SK-N-SH (cell line): ENCODE data around the gene C20orf204. TPM values are rescaled to one million over a fixed set of nuclear protein-coding genes. Genes with fewer than 3 reads are reported as not detected.

ENCODE experiments used
- CTCF ChIA-PET: fragments of 300-600, 350-600 bp; formaldehyde crosslinking; extraction: SDS; loops from one replicate; lab custom pipeline; 2021; lab: Yijun Ruan, JAX
- POLR2A ChIA-PET: fragments of 350-600 bp; sonication (Branson Sonifier 250); formaldehyde crosslinking; extraction: SDS; loops from one replicate; lab custom pipeline; 2020; ENCODE audit warnings: antibody characterized with exemption, inconsistent platforms; lab: Yijun Ruan, JAX
- DNase-seq: peaks from one replicate; pipeline ENCODE4 v3.0.0; 2012
- H2AFZ ChIP-seq: fragments of 200-600 bp; sonication (generic); 2 replicates; pipeline ENCODE4 v1.8.1; 2016; ENCODE audit warnings: antibody characterized with exemption, mild to moderate bottlenecking, low read depth
- H3F3A ChIP-seq: fragments of 200-600 bp; sonication (generic); replicated peaks from 2 replicates; pipeline ENCODE3; 2016; ENCODE audit warnings: antibody characterized with exemption, mild to moderate bottlenecking; ENCODE audit not compliant: insufficient read depth
- H3K27ac ChIP-seq, 2 experiments: fragments of 200-500 bp in 1 of 2; fragments of 200-600 bp in 1 of 2; sonication (Bioruptor generic) in 1 of 2; sonication (generic), shearing (Covaris generic) in 1 of 2; 2 replicates each; pipeline versions ENCODE4 v1.5.1 to v1.6.1; 2014 to 2016; ENCODE audit warnings: low read depth in 2 of 2, inconsistent platforms in 1 of 2, low read length in 1 of 2, mild to moderate bottlenecking in 1 of 2, mixed read lengths in 1 of 2
- H3K27me3 ChIP-seq: fragments of 200-600 bp; sonication (generic), shearing (Covaris generic); 2 replicates; pipeline ENCODE4 v1.6.1; 2016; ENCODE audit warnings: mixed run types; ENCODE audit not compliant: insufficient read depth
- H3K36me3 ChIP-seq, 2 experiments: fragments of 200-500 bp in 1 of 2; fragments of 200-600 bp in 1 of 2; sonication (Bioruptor generic) in 1 of 2; sonication (generic) in 1 of 2; replicated peaks in 1 of 2; 2 replicates each; pipeline versions ENCODE3 to v1.5.1; 2014 to 2016; ENCODE audit warnings: low read length in 1 of 2, mild to moderate bottlenecking in 1 of 2; ENCODE audit not compliant: insufficient read depth in 2 of 2, control insufficient read depth in 1 of 2
- H3K4me1 ChIP-seq, 2 experiments: fragments of 200-500 bp in 1 of 2; fragments of 200-600 bp in 1 of 2; sonication (Bioruptor generic) in 1 of 2; sonication (generic), shearing (Covaris generic) in 1 of 2; 2 replicates each; pipeline versions ENCODE4 v1.5.1 to v1.6.1; 2014 to 2016; ENCODE audit warnings: low read depth in 1 of 2, low read length in 1 of 2, mixed run types in 1 of 2; ENCODE audit not compliant: insufficient read depth in 2 of 2, control insufficient read depth in 1 of 2
- H3K4me2 ChIP-seq: fragments of 200-600 bp; sonication (generic), shearing (Covaris generic); 2 replicates; pipeline ENCODE4 v1.6.1; 2017; ENCODE audit warnings: mixed run types
- H3K4me3 ChIP-seq, 2 experiments: fragments of 200-500 bp in 1 of 2; fragments of 200-600 bp in 1 of 2; sonication (Bioruptor generic) in 1 of 2; sonication (generic), shearing (Covaris generic) in 1 of 2; 2 replicates each; pipeline versions ENCODE4 v1.5.1 to v1.8.1; 2014 to 2016; ENCODE audit warnings: low read depth in 2 of 2, inconsistent platforms in 1 of 2, low read length in 1 of 2, mild to moderate bottlenecking in 1 of 2, mixed read lengths in 1 of 2, moderate library complexity in 1 of 2
- H3K79me2 ChIP-seq: fragments of 200-600 bp; sonication (generic); 2 replicates; pipeline ENCODE4 v1.8.1; 2017; ENCODE audit warnings: mild to moderate bottlenecking; ENCODE audit not compliant: insufficient read depth
- H3K9ac ChIP-seq: fragments of 200-600 bp; sonication (generic); 2 replicates; pipeline ENCODE4 v1.6.1; 2017; ENCODE audit warnings: mixed run types
- H3K9me2 ChIP-seq: fragments of 200-600 bp; sonication (generic); 2 replicates; pipeline ENCODE4 v1.6.1; 2017; ENCODE audit warnings: mixed run types
- H3K9me3 ChIP-seq: fragments of 200-600 bp; sonication (generic); 2 replicates; pipeline ENCODE4 v1.6.1; 2017; ENCODE audit warnings: mixed run types, mild to moderate bottlenecking, moderate library complexity
- H4K20me1 ChIP-seq: fragments of 200-600 bp; sonication (generic); 2 replicates; pipeline ENCODE4 v1.6.1; 2017; ENCODE audit warnings: mild to moderate bottlenecking, mixed run types; ENCODE audit not compliant: insufficient read depth
- CHD2 ChIP-seq: fragments of 150-350 bp; IDR thresholded peaks from 2 replicates; pipeline ENCODE4 v1.6.1; 2018; ENCODE audit warnings: low read length; ENCODE audit not compliant: partially characterized antibody
- ELF1 ChIP-seq: IDR thresholded peaks from 2 replicates; pipeline ENCODE4 v1.4.0; 2012
- EZH2phosphoT487 ChIP-seq: fragments of 200-600 bp; sonication (generic); IDR thresholded peaks from 2 replicates; pipeline ENCODE4 v1.6.1; 2017; ENCODE audit warnings: low read depth, mixed run types, mild to moderate bottlenecking, antibody characterized with exemption, moderate library complexity, borderline replicate concordance
- FOXJ3 ChIP-seq: sonication (generic); formaldehyde crosslinking; IDR thresholded peaks from 2 replicates; pipeline ENCODE4 v1.5.1; 2020; ENCODE audit warnings: mild to moderate bottlenecking, missing genetic modification reagents
- FOXM1 ChIP-seq: IDR thresholded peaks from 2 replicates; pipeline ENCODE4 v1.4.0; 2012; ENCODE audit warnings: low read depth, mild to moderate bottlenecking
- GABPA ChIP-seq: IDR thresholded peaks from 2 replicates; pipeline ENCODE4 v1.4.0; 2012; ENCODE audit warnings: low read depth, mild to moderate bottlenecking
- JUND ChIP-seq: IDR thresholded peaks from 2 replicates; pipeline ENCODE4 v1.4.0; 2012
- MEF2A ChIP-seq: IDR thresholded peaks from 2 replicates; pipeline ENCODE4 v1.4.0; 2012; ENCODE audit warnings: low read depth, borderline replicate concordance
- MXI1 ChIP-seq: IDR thresholded peaks from 2 replicates; pipeline ENCODE4 v1.6.1; 2012; ENCODE audit warnings: mild to moderate bottlenecking, low read depth, low read length, improper control_type of control experiment
- RAD21 ChIP-seq: IDR thresholded peaks from 2 replicates; pipeline ENCODE4 v1.6.1; 2012; ENCODE audit warnings: mild to moderate bottlenecking, low read length
- RCOR1 ChIP-seq: fragments of 150-350 bp; IDR thresholded peaks from 2 replicates; pipeline ENCODE4 v1.6.1; 2017; ENCODE audit warnings: antibody characterized with exemption, low read length
- RFX5 ChIP-seq: IDR thresholded peaks from 2 replicates; pipeline ENCODE4 v1.6.1; 2012; ENCODE audit warnings: mild to moderate bottlenecking, improper control_type of control experiment, low read length
- RXRA ChIP-seq: IDR thresholded peaks from 2 replicates; pipeline ENCODE4 v1.4.0; 2012; ENCODE audit warnings: low read depth, mild to moderate bottlenecking, borderline replicate concordance
- SIN3A ChIP-seq: IDR thresholded peaks from 2 replicates; pipeline ENCODE4 v1.6.1; 2012; ENCODE audit warnings: low read depth, mild to moderate bottlenecking, low read length, moderate library complexity, borderline replicate concordance
- TCF12 ChIP-seq: IDR thresholded peaks from 2 replicates; pipeline ENCODE4 v1.4.0; 2012
- YY1 ChIP-seq: IDR thresholded peaks from 2 replicates; pipeline ENCODE4 v1.4.0; 2012; ENCODE audit warnings: low read depth, mild to moderate bottlenecking
- ZBTB33 ChIP-seq: IDR thresholded peaks from 2 replicates; pipeline ENCODE4 v1.4.0; 2012; ENCODE audit warnings: low read depth, borderline replicate concordance
- WGBS: methylation state at CpG from one replicate; pipeline ENCODE4 v1.1.6; 2017; ENCODE audit warnings: low lambda C conversion rate; 5-methylcytosine and 5-hydroxymethylcytosine counted together
- polyA plus RNA-seq, 3 experiments: library from polyadenylated mRNA; depleted of rRNA; stranded (reverse); fragments of >200 nt; gene quantifications; 2 replicates each; pipeline ENCODE4 v1.2.3, GENCODE V29; 2012
- TF ChIP-seq, protein P1 (sequence below): fragments of 150-350 bp; IDR thresholded peaks from 2 replicates; pipeline ENCODE4 v1.6.1; 2016; ENCODE audit warnings: mild to moderate bottlenecking, low read depth, low read length
- TF ChIP-seq, protein P2 (sequence below): IDR thresholded peaks from 2 replicates; pipeline ENCODE4 v1.6.1; 2012; ENCODE audit warnings: mild to moderate bottlenecking, low read depth, low read length, moderate library complexity

The C20orf204 gene
- polyA plus RNA-seq, 1 of the 3 experiments (the other 2 are of a cell fraction): 0.21 TPM

GRCh38 chr20:64062276-64062595, 26.3 kb downstream of the C20orf204 start:
- Histone ChIP-seq H2AFZ (peak overlapping the region; percentile 85; the same call in 1 of the 2 replicates), H3K27me3 (no peaks in the 10 kb centered on the region), H3K27ac (peak overlapping the region; percentile 59 to 83; a peak in 2 of 4 replicates), H3F3A (peaks cover 4% of the 10 kb centered on the region), H3K9me2 (no peaks in the 10 kb centered on the region), H3K9me3 (no peaks in the 10 kb centered on the region), H3K36me3 (no peaks in the 10 kb centered on the region), H3K9ac (peak overlapping the region; percentile 90), H3K4me2 (peak overlapping the region; percentile 98), H3K79me2 (peaks cover 15% of the 10 kb centered on the region; the same call in 1 of the 2 replicates), H3K4me1 (peaks cover 14 to 20% of the 10 kb centered on the region in 2 experiments; a peak in 2 of 4 replicates), H3K4me3 (peak overlapping the region; percentile 91 to 93), H4K20me1 (no peaks in the 10 kb centered on the region)
- no peak for DNase-seq
- WGBS: 78% methylated on average over 3 of the region's 5 CpGs
- CTCF ChIA-PET: interaction anchor here (1.0 to 2.5 kb wide), 8 partner anchors 10 to 82 kb away, joined by 3 to 12 read pairs (median 7); partner anchors contain the start of gene LKAAEAR1
- POLR2A ChIA-PET: interaction anchor here (0.6 to 1.5 kb wide), 7 partner anchors 9 to 84 kb away, joined by 3 to 4 read pairs (median 3); partner anchors contain the start of genes OPRL1, PRPF6 and RGS19
- no peak for TF ChIP-seq FOXM1
- TF ChIP-seq, protein P1, sequence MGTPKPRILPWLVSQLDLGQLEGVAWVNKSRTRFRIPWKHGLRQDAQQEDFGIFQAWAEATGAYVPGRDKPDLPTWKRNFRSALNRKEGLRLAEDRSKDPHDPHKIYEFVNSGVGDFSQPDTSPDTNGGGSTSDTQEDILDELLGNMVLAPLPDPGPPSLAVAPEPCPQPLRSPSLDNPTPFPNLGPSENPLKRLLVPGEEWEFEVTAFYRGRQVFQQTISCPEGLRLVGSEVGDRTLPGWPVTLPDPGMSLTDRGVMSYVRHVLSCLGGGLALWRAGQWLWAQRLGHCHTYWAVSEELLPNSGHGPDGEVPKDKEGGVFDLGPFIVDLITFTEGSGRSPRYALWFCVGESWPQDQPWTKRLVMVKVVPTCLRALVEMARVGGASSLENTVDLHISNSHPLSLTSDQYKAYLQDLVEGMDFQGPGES: no peak
- TF ChIP-seq TCF12: no peak
- TF ChIP-seq, protein P2, sequence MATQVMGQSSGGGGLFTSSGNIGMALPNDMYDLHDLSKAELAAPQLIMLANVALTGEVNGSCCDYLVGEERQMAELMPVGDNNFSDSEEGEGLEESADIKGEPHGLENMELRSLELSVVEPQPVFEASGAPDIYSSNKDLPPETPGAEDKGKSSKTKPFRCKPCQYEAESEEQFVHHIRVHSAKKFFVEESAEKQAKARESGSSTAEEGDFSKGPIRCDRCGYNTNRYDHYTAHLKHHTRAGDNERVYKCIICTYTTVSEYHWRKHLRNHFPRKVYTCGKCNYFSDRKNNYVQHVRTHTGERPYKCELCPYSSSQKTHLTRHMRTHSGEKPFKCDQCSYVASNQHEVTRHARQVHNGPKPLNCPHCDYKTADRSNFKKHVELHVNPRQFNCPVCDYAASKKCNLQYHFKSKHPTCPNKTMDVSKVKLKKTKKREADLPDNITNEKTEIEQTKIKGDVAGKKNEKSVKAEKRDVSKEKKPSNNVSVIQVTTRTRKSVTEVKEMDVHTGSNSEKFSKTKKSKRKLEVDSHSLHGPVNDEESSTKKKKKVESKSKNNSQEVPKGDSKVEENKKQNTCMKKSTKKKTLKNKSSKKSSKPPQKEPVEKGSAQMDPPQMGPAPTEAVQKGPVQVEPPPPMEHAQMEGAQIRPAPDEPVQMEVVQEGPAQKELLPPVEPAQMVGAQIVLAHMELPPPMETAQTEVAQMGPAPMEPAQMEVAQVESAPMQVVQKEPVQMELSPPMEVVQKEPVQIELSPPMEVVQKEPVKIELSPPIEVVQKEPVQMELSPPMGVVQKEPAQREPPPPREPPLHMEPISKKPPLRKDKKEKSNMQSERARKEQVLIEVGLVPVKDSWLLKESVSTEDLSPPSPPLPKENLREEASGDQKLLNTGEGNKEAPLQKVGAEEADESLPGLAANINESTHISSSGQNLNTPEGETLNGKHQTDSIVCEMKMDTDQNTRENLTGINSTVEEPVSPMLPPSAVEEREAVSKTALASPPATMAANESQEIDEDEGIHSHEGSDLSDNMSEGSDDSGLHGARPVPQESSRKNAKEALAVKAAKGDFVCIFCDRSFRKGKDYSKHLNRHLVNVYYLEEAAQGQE: no peak
- no peak for TF ChIP-seq ZBTB33
- TF ChIP-seq YY1: no peak
- no peak for TF ChIP-seq SIN3A
- TF ChIP-seq FOXJ3 (CRISPR knock-in tag): no peak
- TF ChIP-seq JUND: no peak
- TF ChIP-seq RFX5: no peak
- TF ChIP-seq CHD2: no peak
- no peak for TF ChIP-seq RXRA
- no peak for TF ChIP-seq ELF1
- TF ChIP-seq MXI1: no peak
- no peak for TF ChIP-seq GABPA
- TF ChIP-seq RCOR1: no peak
- TF ChIP-seq MEF2A: no peak
- TF ChIP-seq EZH2phosphoT487: no peak
- no peak for TF ChIP-seq RAD21
